ENCODE results near the gene AACS. TPM values are rescaled to one million over a fixed set of nuclear protein-coding genes. Genes with fewer than 3 reads are reported as not detected.

AACS gene
- total RNA-seq, 1 experiment from 2014 or later = 54.0 TPM

DNA sequence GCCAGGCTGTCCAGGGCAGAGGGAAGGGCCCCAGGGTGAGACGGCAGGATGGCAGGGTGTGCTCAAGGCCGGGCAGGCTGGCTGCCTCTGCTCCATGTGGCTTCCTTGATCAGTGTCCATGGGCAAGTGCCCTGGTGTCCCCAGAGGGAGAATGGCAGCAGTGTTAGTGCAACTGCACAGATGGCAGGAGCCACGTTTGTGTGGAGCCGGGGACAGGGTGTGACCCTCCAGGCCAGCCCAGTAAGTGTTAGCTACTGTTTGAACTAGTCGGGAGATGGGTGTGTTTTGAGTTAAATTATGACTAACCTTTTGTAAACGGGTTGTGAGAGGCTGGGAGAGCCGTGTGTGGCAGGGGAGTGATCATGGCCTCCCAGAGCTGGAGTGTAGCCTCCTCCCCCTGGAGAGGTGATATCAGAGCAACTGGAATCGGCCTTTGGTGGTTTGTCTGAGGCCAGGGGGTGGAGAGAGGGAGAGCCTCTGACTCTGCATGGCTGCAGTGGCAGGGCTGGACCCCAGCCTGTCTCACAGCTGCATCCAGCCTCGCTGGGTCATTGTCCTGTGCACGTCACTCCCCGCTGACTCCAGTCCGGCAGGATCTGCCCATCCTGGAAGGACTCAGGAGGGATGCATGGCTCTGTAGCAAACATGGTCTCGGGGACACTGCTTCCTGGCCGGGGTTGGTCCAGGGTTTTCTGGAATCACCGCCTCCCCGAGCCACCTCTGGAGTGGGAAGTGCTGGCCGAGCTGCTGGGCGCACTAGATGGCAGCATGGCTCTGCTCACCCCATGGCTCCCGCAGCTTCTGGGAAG lies 27.8 kb downstream of the AACS start:
- TF ChIP-seq, protein P1, sequence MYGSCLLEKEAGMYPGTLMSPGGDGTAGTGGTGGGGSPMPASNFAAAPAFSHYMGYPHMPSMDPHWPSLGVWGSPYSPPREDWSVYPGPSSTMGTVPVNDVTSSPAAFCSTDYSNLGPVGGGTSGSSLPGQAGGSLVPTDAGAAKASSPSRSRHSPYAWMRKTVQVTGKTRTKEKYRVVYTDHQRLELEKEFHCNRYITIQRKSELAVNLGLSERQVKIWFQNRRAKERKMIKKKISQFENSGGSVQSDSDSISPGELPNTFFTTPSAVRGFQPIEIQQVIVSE (CRISPR knock-in tag; IDR thresholded peaks at IDR 0.05; ENCODE audit: borderline replicate concordance) = no peak
- TF ChIP-seq GABPB1 (CRISPR knock-in tag; IDR thresholded peaks at IDR 0.05) (peak; percentile 16; the same call in 1 of the 2 replicates), ZNF423 (CRISPR knock-in tag; IDR thresholded peaks at IDR 0.05) (no peak)
- POLR2A ChIA-PET = no interaction called here
- CTCF ChIA-PET = no interaction called here
- ATAC-seq = peak; percentile 54; the same call in 1 of the 2 replicates
- H3K27ac Mint-ChIP-seq = peak overlapping the region; percentile 78
- peaks cover 6% of the 10 kb centered on the region for H3K36me3 Mint-ChIP-seq
- no peaks in the 10 kb centered on the region for H3K9me3 Mint-ChIP-seq
- no peak overlapping the region for H3K4me3 Mint-ChIP-seq
- 0 out of 2 replicates have a peak, but pooled peaks cover 3% of the 10 kb centered on the region for H3K4me1 Mint-ChIP-seq
- DNase-seq (ENCODE audit: low spot score) = no peak
- no peaks in the 10 kb centered on the region for H3K27me3 Mint-ChIP-seq (ENCODE audit: low read depth)

DNA sequence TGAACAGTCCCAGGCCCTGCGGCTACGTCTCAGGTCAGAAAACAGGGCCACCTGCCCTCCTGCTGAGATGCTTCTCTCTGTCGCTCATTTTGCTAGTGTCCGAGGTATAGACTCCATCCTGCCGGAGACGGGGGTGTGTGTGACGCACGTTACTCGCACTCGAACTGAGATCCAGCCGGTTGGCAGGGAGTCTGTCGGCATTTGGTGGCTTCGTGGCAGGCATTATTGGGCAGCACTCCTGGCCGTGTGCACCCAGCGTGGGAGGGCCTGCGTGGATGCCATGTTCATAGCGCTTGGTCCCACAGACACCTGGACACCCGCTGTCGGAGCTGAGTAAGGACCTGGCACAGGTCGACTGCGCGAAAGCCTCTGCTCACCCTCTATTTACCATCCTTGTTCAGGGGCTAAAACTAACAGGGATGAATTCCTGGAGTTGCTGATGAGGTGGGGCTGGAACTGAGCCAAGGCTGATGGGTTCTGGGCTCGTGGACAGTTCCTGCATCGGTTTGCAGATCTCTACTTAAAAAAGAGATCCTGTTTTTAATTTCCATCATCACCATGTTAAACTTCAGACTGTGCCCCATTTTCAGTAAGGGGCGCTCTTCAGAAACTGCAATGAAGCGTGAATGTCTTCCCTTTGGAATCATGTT lies 28.6 kb downstream of the AACS start:
- 0 out of 2 replicates have a peak, but pooled peaks cover 3% of the 10 kb centered on the region for H3K4me1 Mint-ChIP-seq
- H3K9me3 Mint-ChIP-seq = no peaks in the 10 kb centered on the region
- DNase-seq (ENCODE audit: low spot score) = no peak
- ChIA-PET CTCF (no interaction called here), POLR2A (no interaction called here)
- no peaks in the 10 kb centered on the region; the same call in 1 of the 2 replicates for H3K27me3 Mint-ChIP-seq (ENCODE audit: low read depth)
- TF ChIP-seq, protein P2, sequence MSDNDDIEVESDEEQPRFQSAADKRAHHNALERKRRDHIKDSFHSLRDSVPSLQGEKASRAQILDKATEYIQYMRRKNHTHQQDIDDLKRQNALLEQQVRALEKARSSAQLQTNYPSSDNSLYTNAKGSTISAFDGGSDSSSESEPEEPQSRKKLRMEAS (CRISPR knock-in tag; IDR thresholded peaks at IDR 0.05) = no peak
- TF ChIP-seq CBFB (CRISPR knock-in tag; IDR thresholded peaks at IDR 0.05; ENCODE audit: low read depth) (no peak), NR1H2 (CRISPR knock-in tag; IDR thresholded peaks at IDR 0.05) (no peak), FOXK1 (CRISPR knock-in tag; IDR thresholded peaks at IDR 0.05) (no peak), PRRX2 (CRISPR knock-in tag; IDR thresholded peaks at IDR 0.05) (no peak)
- TF ChIP-seq, protein P3, sequence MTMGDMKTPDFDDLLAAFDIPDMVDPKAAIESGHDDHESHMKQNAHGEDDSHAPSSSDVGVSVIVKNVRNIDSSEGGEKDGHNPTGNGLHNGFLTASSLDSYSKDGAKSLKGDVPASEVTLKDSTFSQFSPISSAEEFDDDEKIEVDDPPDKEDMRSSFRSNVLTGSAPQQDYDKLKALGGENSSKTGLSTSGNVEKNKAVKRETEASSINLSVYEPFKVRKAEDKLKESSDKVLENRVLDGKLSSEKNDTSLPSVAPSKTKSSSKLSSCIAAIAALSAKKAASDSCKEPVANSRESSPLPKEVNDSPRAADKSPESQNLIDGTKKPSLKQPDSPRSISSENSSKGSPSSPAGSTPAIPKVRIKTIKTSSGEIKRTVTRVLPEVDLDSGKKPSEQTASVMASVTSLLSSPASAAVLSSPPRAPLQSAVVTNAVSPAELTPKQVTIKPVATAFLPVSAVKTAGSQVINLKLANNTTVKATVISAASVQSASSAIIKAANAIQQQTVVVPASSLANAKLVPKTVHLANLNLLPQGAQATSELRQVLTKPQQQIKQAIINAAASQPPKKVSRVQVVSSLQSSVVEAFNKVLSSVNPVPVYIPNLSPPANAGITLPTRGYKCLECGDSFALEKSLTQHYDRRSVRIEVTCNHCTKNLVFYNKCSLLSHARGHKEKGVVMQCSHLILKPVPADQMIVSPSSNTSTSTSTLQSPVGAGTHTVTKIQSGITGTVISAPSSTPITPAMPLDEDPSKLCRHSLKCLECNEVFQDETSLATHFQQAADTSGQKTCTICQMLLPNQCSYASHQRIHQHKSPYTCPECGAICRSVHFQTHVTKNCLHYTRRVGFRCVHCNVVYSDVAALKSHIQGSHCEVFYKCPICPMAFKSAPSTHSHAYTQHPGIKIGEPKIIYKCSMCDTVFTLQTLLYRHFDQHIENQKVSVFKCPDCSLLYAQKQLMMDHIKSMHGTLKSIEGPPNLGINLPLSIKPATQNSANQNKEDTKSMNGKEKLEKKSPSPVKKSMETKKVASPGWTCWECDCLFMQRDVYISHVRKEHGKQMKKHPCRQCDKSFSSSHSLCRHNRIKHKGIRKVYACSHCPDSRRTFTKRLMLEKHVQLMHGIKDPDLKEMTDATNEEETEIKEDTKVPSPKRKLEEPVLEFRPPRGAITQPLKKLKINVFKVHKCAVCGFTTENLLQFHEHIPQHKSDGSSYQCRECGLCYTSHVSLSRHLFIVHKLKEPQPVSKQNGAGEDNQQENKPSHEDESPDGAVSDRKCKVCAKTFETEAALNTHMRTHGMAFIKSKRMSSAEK (CRISPR knock-in tag; IDR thresholded peaks at IDR 0.05; ENCODE audit: borderline replicate concordance) = no peak
- TF ChIP-seq, protein P4, sequence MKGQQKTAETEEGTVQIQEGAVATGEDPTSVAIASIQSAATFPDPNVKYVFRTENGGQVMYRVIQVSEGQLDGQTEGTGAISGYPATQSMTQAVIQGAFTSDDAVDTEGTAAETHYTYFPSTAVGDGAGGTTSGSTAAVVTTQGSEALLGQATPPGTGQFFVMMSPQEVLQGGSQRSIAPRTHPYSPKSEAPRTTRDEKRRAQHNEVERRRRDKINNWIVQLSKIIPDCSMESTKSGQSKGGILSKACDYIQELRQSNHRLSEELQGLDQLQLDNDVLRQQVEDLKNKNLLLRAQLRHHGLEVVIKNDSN (CRISPR knock-in tag; IDR thresholded peaks at IDR 0.05) = no peak
- H3K27ac Mint-ChIP-seq = peak overlapping the region; percentile 73; the same call in 1 of the 2 replicates
- ATAC-seq = no peak
- H3K36me3 Mint-ChIP-seq = peaks cover 6% of the 10 kb centered on the region
- no peak overlapping the region for H3K4me3 Mint-ChIP-seq

DNA sequence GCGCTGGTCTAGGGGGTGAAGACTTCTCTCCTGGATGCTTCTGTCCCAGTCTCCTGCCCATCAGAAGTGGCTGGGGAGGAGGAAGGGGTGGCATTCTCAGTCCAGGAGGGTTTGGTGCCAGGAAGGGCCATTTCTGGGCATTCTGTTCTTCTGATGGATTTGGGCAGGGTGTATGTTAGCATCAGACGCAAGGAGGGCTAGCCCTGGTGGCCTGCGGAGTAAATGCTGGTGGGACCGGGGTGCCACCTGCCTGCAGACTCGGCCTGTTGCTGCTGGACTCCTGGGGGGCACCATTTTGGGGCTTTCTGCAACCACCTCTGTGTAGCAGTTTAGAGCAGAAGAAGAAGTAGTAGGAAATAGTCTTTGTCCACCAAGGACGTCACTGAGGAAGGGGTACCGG lies 31.7 kb downstream of the AACS start:
- Mint-ChIP-seq H3K4me3 (no peak overlapping the region), H3K9me3 (no peaks in the 10 kb centered on the region), H3K36me3 (peaks cover 6% of the 10 kb centered on the region), H3K27ac (no peak overlapping the region), H3K27me3 (ENCODE audit: low read depth) (no peaks in the 10 kb centered on the region; the same call in 1 of the 2 replicates), H3K4me1 (0 out of 2 replicates have a peak, but pooled peaks cover 5% of the 10 kb centered on the region)
- ChIA-PET POLR2A (no interaction called here), CTCF (no interaction called here)
- no peak for DNase-seq (ENCODE audit: low spot score)
- no peak for ATAC-seq
- TF ChIP-seq ZNF671 (CRISPR knock-in tag; IDR thresholded peaks at IDR 0.05) (no peak), EMX1 (CRISPR knock-in tag; IDR thresholded peaks at IDR 0.05) (no peak), CREM (CRISPR knock-in tag; IDR thresholded peaks at IDR 0.05) (no peak), ZNF232 (CRISPR knock-in tag; IDR thresholded peaks at IDR 0.05) (no peak), JAZF1 (CRISPR knock-in tag; IDR thresholded peaks at IDR 0.05) (no peak), ZBTB21 (CRISPR knock-in tag; IDR thresholded peaks at IDR 0.05; ENCODE audit: borderline replicate concordance) (no peak)
- TF ChIP-seq, protein P5, sequence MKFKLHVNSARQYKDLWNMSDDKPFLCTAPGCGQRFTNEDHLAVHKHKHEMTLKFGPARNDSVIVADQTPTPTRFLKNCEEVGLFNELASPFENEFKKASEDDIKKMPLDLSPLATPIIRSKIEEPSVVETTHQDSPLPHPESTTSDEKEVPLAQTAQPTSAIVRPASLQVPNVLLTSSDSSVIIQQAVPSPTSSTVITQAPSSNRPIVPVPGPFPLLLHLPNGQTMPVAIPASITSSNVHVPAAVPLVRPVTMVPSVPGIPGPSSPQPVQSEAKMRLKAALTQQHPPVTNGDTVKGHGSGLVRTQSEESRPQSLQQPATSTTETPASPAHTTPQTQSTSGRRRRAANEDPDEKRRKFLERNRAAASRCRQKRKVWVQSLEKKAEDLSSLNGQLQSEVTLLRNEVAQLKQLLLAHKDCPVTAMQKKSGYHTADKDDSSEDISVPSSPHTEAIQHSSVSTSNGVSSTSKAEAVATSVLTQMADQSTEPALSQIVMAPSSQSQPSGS (CRISPR knock-in tag; IDR thresholded peaks at IDR 0.05; ENCODE audit: borderline replicate concordance, low read depth) = no peak
- TF ChIP-seq, protein P6, sequence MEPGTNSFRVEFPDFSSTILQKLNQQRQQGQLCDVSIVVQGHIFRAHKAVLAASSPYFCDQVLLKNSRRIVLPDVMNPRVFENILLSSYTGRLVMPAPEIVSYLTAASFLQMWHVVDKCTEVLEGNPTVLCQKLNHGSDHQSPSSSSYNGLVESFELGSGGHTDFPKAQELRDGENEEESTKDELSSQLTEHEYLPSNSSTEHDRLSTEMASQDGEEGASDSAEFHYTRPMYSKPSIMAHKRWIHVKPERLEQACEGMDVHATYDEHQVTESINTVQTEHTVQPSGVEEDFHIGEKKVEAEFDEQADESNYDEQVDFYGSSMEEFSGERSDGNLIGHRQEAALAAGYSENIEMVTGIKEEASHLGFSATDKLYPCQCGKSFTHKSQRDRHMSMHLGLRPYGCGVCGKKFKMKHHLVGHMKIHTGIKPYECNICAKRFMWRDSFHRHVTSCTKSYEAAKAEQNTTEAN (CRISPR knock-in tag; IDR thresholded peaks at IDR 0.05) = no peak
- TF ChIP-seq, protein P7, sequence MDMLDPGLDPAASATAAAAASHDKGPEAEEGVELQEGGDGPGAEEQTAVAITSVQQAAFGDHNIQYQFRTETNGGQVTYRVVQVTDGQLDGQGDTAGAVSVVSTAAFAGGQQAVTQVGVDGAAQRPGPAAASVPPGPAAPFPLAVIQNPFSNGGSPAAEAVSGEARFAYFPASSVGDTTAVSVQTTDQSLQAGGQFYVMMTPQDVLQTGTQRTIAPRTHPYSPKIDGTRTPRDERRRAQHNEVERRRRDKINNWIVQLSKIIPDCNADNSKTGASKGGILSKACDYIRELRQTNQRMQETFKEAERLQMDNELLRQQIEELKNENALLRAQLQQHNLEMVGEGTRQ (CRISPR knock-in tag; IDR thresholded peaks at IDR 0.05) = no peak
- TF ChIP-seq, protein P8, sequence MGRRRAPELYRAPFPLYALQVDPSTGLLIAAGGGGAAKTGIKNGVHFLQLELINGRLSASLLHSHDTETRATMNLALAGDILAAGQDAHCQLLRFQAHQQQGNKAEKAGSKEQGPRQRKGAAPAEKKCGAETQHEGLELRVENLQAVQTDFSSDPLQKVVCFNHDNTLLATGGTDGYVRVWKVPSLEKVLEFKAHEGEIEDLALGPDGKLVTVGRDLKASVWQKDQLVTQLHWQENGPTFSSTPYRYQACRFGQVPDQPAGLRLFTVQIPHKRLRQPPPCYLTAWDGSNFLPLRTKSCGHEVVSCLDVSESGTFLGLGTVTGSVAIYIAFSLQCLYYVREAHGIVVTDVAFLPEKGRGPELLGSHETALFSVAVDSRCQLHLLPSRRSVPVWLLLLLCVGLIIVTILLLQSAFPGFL (CRISPR knock-in tag; IDR thresholded peaks at IDR 0.05; ENCODE audit: borderline replicate concordance) = no peak

All from WTC11 (cell line).